C4-2B (cell line): Measurements from ENCODE around the gene CWC27.
"Not testable (repeated sequence)": the region's sequence is repeated elsewhere in the genome, so short reads cannot be mapped to it uniquely, and the experiment has no call there.

Source experiments
- CTCF ChIP-seq: fragments of 450-650 bp; conservative IDR thresholded peaks from 2 replicates; pipeline ENCODE4 v1.5.1; 2017; ENCODE audit warnings: mild to moderate bottlenecking
- ZFX ChIP-seq: fragments of 450-650 bp; IDR thresholded peaks from 2 replicates; pipeline ENCODE4 v1.6.1; 2017

GRCh38 chr5:64907399-64907798 lies 138.7 kb downstream of the CWC27 start:
- not testable (repeated sequence) for TF ChIP-seq CTCF, ZFX
